GM18520 (cell line): Measurements from ENCODE around the gene STPG2.

Experiments
- ATAC-seq: cut with Tn5 transposase; IDR thresholded peaks from one replicate; pipeline ENCODE4 v1.9.1; 2021; ENCODE audit not compliant: unreplicated experiment

Gene STPG2

DNA sequence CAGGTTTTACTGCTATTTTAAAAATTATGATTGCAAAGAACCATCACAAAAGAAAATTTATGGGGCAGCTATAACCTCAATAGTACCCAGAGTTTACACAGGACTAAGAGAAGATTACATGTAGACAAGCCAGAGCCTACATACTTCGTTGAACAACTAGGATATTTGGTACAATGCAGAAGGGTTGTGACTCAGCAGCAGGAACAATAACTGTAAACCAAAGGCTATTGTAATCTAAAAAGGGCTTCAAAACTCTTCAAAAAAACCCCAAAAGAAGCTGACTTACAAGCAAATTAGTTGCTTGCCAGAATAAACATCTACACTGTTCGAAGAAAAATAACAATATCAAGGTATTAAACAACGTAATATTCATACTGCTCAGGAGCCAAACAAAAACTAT, 618.0 kb downstream of the STPG2 start:
- ATAC-seq: no peak

DNA sequence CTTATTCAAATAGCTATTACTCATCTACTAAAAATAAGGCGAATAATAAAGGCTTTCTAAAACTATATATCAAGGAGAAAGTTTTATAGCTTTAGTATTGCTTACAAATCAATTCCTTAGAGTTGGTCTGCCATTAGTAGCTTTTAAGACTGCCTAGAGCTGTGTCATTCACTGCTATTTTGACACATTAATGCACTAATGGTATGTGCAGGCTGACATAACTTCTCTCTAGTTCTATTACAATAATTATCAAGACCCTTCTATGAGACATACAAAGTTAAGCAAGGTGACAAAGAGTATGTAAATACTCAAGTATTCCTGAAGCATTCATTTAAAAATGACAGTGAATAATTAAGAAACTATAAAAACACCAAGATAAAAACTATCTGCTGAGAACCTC, 625.3 kb downstream of the STPG2 start:
- ATAC-seq: no peak

DNA sequence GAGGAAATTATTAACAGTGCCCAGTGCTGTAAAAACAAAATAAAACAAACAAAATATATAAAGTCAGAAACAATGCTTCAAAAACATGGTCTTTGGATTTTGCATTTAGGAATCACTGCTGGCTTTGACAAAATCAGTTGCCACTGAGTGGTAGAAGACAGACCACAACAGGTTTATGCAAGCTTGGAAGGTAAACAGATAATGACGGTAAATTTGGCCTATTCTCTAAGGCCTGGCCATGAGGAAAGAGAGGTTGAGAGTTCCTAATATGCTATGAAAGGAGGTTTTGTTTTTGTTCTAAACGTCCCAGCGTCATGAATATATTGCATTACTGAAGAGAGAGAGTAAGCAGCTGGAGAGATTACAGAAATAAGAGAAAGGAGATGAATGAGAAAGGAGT, 629.4 kb downstream of the STPG2 start:
- no peak for ATAC-seq
